NCI-H69 (cell line): ENCODE data around the gene PSIP1.
"Not testable (repeated sequence)": the region's sequence is repeated elsewhere in the genome, so short reads cannot be mapped to it uniquely, and the experiment has no call there.

Experiments used
- DNase-seq: peaks from one replicate; lab custom pipeline; 2025; lab: John Stamatoyannopoulos, UW

The PSIP1 gene

GRCh38 chr9:15430920-15431844, 79.6 kb downstream of the PSIP1 start:
- peak; percentile 56 for DNase-seq

- not testable (repeated sequence) for DNase-seq
Measured at GRCh38 chr9:15427702-15428101, 83.1 kb downstream of the PSIP1 start.

- no peak for DNase-seq
Measured at GRCh38 chr9:15426019-15426418, 84.8 kb downstream of the PSIP1 start.

GRCh38 chr9:15423231-15423985, 87.4 kb downstream of the PSIP1 start:
- peak; percentile 76 for DNase-seq

GRCh38 chr9:15422372-15423230, 88.2 kb downstream of the PSIP1 start, which contains the start of gene SNAPC3:
SNAPC3 (plus strand) TSS chr9:15422876; CDS start chr9:15422880, 4 bp downstream.
- peak; percentile 99 for DNase-seq

GRCh38 chr9:15421990-15422371, 88.8 kb downstream of the PSIP1 start:
- DNase-seq, result no peak

GRCh38 chr9:15421532-15421931, 89.2 kb downstream of the PSIP1 start:
- DNase-seq, result peak; percentile 40

GRCh38 chr9:15420796-15421195, 90.0 kb downstream of the PSIP1 start:
- no peak for DNase-seq

- no peak for DNase-seq
Measured at GRCh38 chr9:15417626-15418025, 93.1 kb downstream of the PSIP1 start.

- DNase-seq, result peak; percentile 75
Measured at GRCh38 chr9:15416880-15417279, 93.9 kb downstream of the PSIP1 start.
